GM19324 (cell line): ENCODE measurements around the gene IGFBP7.
"Not testable (repeated sequence)": the region's sequence is repeated elsewhere in the genome, so short reads cannot be mapped to it uniquely, and the experiment has no call there.

Experiments
- ATAC-seq: cut with Tn5 transposase; IDR thresholded peaks from one replicate; pipeline ENCODE4 v1.9.1; 2021; ENCODE audit warnings: mild to moderate bottlenecking, moderate library complexity; ENCODE audit not compliant: unreplicated experiment, low FRiP score

IGFBP7 gene

DNA sequence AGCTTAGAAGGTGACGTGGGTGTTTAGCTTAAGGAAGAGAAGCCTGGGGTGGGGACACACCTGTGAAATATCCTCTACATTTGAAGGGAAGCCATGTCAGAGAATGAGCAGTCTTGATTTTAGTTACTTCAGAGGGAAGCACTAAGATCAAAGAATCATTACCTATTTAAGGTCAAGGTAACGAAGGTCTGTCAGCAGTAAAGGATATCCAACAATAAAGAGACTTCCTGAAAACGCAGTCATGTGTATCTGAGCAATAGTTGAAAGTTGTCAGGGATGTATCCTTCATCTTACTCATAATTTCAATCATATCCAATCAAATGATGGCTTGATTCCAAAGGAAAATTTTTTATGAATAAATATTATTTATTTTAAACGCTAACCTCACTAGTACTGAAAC, 33.5 kb downstream of the IGFBP7 start:
- no peak for ATAC-seq

- no peak for ATAC-seq
Measured at GRCh38 chr4:57075367-57075766, 34.8 kb downstream of the IGFBP7 start.

- ATAC-seq: no peak
Measured at GRCh38 chr4:57074744-57075143, 35.4 kb downstream of the IGFBP7 start.

- no peak for ATAC-seq
Measured at GRCh38 chr4:57073559-57073958, 36.6 kb downstream of the IGFBP7 start.

- ATAC-seq: no peak
Measured at GRCh38 chr4:57071326-57071725, 38.9 kb downstream of the IGFBP7 start.

GRCh38 chr4:57070461-57070860, 39.7 kb downstream of the IGFBP7 start:
- ATAC-seq: no peak

DNA sequence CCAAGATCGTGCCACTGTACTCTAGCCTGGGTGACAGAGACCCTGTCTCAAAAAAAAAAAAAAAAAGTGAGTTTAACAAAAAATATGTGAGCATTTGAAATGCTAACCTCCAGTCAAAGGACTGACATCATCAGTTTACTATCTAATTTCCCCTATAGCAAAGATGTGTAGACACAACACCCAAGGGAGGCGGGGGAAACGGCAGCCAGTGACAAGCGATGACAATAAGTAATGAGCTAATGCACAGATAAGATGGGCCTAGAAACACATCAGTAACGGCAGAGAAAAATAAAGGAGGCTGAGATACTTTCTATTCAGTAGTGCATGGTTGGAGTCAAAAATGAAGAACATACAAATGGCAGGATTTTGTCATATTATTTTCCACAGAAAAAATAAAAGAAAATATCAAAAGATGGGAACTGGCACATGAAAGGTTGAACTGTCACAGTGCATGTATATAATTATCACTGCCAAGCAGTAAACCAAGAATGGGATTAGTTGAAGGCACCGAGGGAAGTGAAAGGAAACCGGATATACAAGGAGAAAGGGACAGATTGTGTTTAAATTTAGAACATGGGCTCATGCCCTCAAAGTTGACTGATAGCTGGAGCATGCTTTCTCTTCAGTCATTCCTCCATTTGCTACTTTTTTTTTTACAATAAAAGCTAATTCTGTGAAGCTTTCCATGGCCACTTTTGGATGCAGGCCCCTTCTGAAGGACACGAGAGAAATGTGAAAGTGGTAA, 41.8 kb downstream of the IGFBP7 start:
- no peak for ATAC-seq

DNA sequence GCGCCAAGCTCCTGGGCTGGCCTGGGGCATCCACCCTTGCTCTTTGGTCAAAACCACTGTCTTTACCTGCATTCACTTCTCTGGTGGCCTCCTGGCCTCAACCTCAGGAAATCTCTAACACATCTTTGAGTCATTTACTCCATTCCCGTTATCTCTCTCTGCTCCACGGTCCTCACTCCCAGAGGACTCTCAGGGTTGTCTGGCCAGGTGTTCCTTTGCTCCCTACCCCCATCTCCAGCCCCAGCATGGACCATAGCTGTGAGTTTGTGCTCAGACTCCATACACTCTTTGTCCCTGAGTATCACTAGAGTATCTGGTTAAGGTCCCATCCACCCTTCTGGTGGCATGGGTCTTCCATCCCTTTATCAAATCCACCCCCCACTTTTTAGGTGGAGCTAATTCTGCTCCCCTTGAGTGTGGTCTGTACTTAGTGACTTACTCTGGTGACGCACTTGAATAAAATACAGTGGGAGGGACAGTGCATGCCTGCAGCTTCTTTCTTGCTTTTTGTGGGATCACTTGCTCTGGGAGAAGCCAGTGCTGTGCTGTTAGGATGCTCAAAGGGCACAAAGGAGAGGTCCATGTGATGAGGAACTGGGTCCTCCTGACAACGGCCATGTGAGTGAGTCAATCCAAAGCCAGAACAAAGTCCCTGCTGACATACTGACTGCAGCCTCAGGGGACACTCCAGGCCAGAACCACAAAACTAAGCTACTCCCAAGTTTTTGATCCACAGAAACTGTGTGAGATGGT, 44.3 kb downstream of the IGFBP7 start:
- ATAC-seq: no peak

DNA sequence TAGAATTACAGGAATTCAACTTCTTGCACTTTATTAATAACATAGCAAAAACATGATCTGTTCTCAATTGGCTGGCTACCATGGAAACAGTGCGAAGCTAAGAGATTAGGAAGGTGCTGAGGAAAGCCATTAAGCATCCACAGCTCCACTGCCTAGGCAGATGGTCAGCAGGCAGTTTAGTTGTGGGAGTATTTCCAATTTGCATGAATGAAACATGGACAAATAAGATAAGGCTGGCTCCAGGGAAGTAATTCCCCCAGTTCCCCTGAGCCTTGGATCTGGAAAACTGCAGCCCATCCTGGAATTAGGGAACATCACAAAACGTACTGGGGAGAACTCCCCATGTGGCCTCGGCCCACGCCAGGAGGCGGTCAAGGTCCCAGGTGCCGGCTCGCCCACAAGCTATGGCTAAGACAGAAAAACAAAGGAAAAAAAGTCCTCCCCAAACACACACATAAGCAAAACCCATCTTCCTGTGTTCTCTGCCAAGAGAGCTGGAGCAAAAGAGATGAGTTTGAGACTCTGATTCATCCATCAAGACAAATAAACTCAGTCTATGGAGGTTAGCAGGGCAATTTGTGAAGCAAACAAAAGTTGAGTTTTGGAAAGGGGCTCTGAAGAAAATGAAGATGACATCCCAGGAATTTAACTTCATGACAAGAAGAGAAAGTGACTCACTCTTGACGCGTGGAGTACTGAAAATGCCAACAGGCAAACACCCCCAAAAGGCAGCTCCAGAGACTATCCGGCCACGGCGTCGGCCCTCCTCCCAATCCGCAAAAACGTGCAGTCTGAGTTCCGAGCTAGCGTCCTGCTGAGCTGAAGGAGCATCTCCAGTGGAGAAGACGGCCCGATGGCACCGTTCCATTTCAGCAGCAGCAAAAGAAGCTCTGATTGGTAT, 45.1 kb downstream of the IGFBP7 start:
- ATAC-seq: no peak

GRCh38 chr4:57064120-57064519, 46.1 kb downstream of the IGFBP7 start:
- no peak for ATAC-seq

DNA sequence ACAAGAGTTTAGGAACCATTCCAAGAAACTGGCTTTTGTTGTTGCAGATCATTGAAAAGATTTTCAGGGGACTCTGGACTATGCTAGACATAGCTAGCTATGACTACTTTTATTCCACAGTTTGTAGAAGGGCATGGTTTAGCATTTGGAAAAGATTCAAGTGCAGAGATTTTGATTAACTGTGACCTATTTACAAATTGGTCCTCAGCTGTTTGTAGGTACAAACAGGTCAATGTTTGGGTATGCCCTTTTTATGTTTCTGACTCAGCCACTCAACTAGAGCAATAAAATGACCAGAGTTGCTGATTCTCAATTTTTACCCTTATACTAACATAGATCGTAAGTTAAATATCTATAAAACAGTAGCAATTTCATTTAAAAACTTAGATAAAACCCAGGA, 46.7 kb downstream of the IGFBP7 start:
- no peak for ATAC-seq

DNA sequence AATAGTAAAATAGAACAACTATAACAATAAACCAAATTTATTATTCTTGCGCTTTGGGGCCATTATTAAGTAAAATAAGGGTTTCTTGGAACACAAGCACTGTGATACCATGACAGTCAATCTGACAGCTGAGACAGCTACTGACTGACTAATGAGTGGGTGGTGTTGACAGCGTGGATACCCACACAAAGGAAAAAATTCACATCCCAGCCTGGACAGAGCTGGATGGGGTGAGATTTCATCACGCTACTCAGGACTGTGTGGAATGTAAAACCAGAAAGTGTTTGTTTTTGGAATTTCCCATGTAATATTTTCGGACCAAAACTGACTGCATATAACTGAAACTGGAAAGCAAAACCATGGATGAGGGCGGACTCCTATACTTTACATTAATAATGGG, 48.8 kb downstream of the IGFBP7 start:
- no peak for ATAC-seq

DNA sequence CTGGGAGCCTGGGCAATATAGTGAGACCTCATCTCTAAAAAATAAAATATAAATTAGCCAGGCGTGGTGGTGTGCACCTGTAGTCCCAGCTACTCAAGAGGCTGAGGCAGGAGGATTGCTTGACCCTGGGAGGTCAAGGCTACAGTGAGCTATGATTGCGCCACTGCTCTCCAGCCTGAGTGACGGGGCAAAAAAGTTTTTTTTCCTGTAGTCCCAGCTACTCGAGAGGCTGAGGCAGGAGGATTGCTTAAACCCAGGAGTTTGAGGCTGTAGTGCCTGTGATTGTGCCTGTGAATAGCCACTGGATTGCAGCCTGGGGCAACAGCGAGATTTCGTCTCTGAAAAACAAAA, 49.5 kb downstream of the IGFBP7 start:
- not testable (repeated sequence) for ATAC-seq

- no peak for ATAC-seq
Measured at GRCh38 chr4:57059890-57060716, 50.1 kb downstream of the IGFBP7 start.

DNA sequence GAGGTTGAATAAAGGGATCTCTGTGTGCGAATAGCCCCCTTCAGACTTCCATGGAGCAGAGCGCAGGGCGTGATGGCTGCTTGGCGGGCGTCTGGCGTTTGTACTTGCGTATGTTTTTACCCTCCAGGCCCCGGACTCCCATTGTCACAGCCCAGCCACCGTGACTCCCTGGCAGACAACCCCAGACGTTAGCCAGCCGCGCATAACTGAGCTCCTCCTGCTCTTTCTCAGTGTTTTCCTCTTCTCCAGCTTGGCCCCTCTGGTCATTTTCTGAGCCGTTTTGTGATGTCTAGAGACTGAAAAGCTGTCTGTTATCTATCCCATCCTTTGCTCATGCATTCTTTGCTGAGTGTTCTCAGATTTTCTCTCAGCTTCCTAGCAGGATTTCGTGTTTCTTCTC, 54.3 kb downstream of the IGFBP7 start:
- no peak for ATAC-seq

- ATAC-seq: no peak
Measured at GRCh38 chr4:57053508-57053907, 56.7 kb downstream of the IGFBP7 start.

DNA sequence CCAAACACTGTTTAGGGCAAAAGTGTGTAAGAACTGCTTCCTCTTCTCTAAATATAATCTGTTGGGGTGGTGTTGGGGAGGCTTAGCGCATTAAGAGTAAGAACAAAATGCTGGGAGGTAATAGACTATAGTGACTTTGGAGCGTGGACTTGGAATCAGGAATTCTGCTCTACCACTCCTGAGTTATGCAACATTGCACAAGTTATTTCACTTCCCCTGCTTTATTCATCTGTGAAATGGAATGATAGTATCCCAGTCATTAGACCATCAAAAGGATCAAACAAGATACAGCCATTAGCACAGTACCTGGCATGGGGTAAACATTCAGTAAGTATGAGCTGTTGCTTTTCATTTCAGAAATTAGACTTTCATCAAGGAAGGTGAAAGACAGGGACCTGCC, 58.7 kb downstream of the IGFBP7 start:
- no peak for ATAC-seq

- ATAC-seq: no peak
Measured at GRCh38 chr4:57051095-57051494, 59.1 kb downstream of the IGFBP7 start.

- no peak for ATAC-seq
Measured at GRCh38 chr4:57048590-57049304, 61.4 kb downstream of the IGFBP7 start.

GRCh38 chr4:57047046-57047445, 63.1 kb downstream of the IGFBP7 start:
- ATAC-seq: not testable (repeated sequence)
